ENCODE results near the gene CTSD. TPM values are rescaled to one million over a fixed set of nuclear protein-coding genes. Genes with fewer than 3 reads are reported as not detected.

Gene CTSD
- total and polyA plus RNA-seq, 2 experiments from 2014 or later = 67.1 to 251 TPM

- TF ChIP-seq CTCF (conservative IDR thresholded peaks at IDR 0.05; ENCODE audit: low read depth in 2 of 2) (no peak), EZH2 (IDR thresholded peaks at IDR 0.05; ENCODE audit: low read depth, unreplicated experiment) (no peak), NANOG (IDR thresholded peaks at IDR 0.05; ENCODE audit: borderline replicate concordance) (no peak), STAT1 (IDR thresholded peaks at IDR 0.05; ENCODE audit: unreplicated experiment) (no peak), EZH2phosphoT487 (IDR thresholded peaks at IDR 0.05; ENCODE audit: unreplicated experiment) (no peak), CREB1 (CRISPR knock-in tag; IDR thresholded peaks at IDR 0.05; ENCODE audit: low read depth) (no peak)
Observed at GRCh38 chr11:1812274-1812673, 48.5 kb upstream of the CTSD start (continued).

GRCh38 chr11:1810761-1811160, 47.0 kb upstream of the CTSD start:
- Mint-ChIP-seq H3K36me3 (ENCODE audit: low read depth) (no peaks in the 10 kb centered on the region), H3K4me1 (no peaks in the 10 kb centered on the region), H3K9me3 (peaks cover 14% of the 10 kb centered on the region; the same call in 2 of the 3 replicates), H3K27ac (no peak overlapping the region), H3K4me3 (no peak overlapping the region), H3K27me3 (ENCODE audit: insufficient read depth, low read depth, poor library complexity) (peaks cover 4% of the 10 kb centered on the region)
- Histone ChIP-seq H4K20me1 (replicated peaks; ENCODE audit: insufficient read depth) (no peaks in the 10 kb centered on the region), H3K4me3 (no peak overlapping the region), H3K27me3 (ENCODE audit: insufficient read depth) (no peaks in the 10 kb centered on the region), H3F3A (replicated peaks; ENCODE audit: low read depth) (no peaks in the 10 kb centered on the region), H3K36me3 (ENCODE audit: insufficient read depth) (no peaks in the 10 kb centered on the region), H2AFZ (no peak overlapping the region), H3K9me2 (ENCODE audit: insufficient read depth) (no peaks in the 10 kb centered on the region), H3K79me2 (replicated peaks; ENCODE audit: insufficient read depth) (no peaks in the 10 kb centered on the region), H3K4me2 (no peak overlapping the region), H3K27ac (ENCODE audit: low read depth) (no peak overlapping the region), H3K4me1 (ENCODE audit: insufficient read depth) (no peaks in the 10 kb centered on the region)
- DNase-seq (ENCODE audit: low spot score) (no peak), ATAC-seq (no peak)
- TF ChIP-seq CTCF (conservative IDR thresholded peaks at IDR 0.05; ENCODE audit: low read depth in 2 of 2) (no peak), ZNF462 (CRISPR knock-in tag; IDR thresholded peaks at IDR 0.05) (no peak), JUNB (IDR thresholded peaks at IDR 0.05; ENCODE audit: unreplicated experiment) (no peak), ZNF331 (CRISPR knock-in tag; IDR thresholded peaks at IDR 0.05; ENCODE audit: low read depth) (no peak), ETS1 (IDR thresholded peaks at IDR 0.05) (no peak), POLR2AphosphoS5 (IDR thresholded peaks at IDR 0.05; ENCODE audit: low read depth) (no peak)

All from GM23338 (cell line).